Measurements from ENCODE around the gene CCM2.
"Not testable (repeated sequence)": the region's sequence is repeated elsewhere in the genome, so short reads cannot be mapped to it uniquely, and the experiment has no call there.

Gene CCM2

GRCh38 chr7:45107356-45107755 lies 107.4 kb downstream of the CCM2 start:
- DNase-seq, result no peak

GRCh38 chr7:45108863-45109262 lies 108.9 kb downstream of the CCM2 start:
- no peak for DNase-seq

GRCh38 chr7:45111298-45112223 lies 111.6 kb downstream of the CCM2 start, which contains the start of gene TBRG4:
TSS of gene TBRG4 (minus strand) at chr7:45111697. CDS start at chr7:45109237, 2,460 bp downstream.
- peak; percentile 96 for DNase-seq

DNA sequence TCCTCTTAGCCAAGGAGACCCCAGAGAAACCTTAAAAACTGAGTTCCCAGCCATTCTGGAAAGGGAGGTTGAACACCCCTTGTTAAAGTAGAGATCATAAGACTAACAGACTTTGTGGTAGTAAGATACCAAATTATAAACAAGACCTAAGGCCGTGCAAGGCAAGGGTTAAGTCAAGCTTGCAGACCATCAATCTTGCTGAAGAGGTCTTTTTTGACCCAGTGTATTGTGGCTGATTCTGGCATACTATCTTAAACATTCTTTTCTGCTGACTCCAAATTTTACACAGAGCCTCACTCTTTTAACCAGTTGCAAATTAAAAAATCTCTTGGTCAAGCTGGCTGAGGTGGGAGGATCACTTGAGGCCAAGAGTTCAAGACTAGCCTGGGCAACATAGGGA lies 112.6 kb downstream of the CCM2 start:
- no peak for DNase-seq

DNA sequence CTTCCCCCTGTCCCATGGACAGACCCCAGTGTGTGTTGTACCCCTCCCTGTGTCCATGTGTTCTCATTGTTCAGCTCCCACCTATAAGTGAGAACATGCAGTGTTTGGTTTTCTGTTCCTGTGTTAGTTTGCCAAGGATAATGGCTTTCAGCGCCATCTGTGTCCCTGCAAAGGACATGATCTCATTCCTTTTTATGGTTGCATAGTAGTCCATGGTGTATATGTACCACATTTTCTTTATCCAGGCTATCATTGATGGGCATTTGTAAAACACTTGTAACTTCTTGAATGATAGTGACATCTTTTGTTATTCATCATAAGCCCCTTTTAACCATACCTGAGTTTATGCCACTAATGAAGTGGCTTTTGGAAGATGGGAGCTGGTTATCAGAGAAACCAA lies 114.3 kb downstream of the CCM2 start:
- not testable (repeated sequence) for DNase-seq

DNA sequence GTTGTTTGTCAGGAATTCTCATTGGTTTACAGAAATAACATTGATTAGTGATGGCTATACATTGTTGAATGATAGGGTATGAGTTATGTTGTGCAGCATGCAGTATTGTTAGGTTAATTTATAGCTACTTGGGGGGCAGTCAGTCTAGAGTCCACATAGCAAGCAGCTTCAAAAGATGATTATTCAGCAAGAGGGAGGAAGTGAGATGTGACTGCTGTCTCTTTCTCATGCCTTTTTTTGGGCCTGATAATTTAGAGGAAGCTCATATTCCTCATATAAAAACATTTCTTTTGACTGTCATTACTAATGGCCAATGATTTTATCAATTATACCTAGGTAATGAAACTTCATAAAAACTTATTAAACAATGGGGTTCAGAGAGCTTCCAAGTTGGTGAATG lies 114.9 kb downstream of the CCM2 start:
- no peak for DNase-seq

- no peak for DNase-seq
Observed at GRCh38 chr7:45116048-45116447, 116.0 kb downstream of the CCM2 start.

GRCh38 chr7:45117582-45117981 lies 117.6 kb downstream of the CCM2 start:
- no peak for DNase-seq

DNA sequence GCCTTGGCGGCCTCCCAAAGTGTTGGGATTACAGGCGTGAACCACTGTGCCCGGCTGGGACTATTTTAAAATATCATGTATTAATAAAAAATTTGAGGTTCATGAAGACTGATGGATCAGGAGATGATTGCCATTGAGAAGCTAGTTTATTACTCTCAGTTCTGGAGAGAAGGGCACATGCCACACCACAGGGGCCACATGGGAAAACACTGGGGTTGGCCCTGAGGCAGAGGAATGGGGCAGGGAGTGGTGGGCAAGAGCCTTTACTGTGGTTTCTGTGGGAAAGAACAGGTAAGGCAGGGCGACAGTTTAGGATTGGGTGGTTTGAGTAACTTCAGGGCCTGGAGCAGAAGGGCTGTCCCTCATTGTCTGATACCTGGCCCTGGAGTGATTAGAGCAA lies 118.3 kb downstream of the CCM2 start:
- no peak for DNase-seq

GRCh38 chr7:45118889-45119331 lies 118.9 kb downstream of the CCM2 start:
- DNase-seq, result no peak

DNA sequence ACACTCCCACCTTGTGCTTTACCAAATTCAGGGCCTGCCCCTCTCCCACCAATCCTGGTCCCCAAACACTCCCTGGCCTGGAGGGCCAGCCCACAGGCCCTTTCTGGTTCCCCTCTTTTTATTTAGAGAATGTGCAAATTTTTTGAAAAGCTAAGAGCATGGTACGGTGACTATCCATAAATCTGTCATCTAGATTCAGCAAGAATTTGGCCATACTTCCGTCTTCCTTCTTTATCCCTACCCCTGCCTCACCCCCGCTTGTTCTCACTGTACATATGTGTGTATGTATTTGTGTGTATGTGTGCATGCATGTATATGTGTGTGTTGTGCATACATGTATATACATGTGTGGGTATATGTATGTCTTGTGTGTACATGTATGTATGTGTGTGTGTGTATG lies 119.5 kb downstream of the CCM2 start:
- DNase-seq, result no peak

DNA sequence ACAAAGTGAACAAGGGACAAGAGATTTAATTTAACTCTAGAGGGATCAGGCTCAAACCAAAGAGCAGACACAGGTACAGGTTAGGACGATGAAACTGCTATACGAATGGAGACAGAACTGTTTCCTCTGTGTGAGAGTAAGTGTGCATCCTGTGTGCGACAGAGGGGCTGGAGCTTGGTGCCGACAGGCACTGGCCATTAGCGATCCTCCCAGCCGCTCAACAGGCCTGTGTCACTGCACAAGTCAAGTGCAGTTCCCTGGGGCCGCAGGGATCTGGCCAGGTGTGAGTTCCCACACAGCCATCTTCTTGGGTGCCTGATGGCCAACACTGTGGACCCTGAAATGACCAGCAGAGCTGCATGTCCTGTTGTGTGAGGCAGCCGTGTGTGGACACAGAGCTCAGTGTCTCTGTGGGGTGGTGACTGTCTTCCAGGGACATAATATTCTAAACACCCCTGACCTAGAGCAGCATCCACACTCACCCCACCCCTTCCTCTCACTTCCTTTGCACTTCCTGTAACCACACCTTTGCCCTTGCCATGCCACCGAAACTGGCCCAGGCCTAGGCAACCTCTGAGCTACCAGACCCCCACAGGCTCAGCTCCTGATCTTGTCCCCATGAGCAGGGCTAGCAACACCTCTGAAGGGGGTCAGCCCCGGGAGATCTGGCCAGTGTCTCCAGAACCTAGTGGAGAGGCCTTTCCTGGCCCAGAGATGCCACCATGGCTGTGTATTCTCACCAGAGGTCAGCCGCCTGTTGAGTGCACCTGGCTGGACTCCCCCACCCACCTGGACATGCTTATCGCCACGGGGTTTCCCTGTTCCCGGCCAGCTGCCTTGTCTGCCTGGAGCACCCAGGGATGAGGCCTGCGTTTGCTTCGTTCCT lies 123.2 kb downstream of the CCM2 start:
- DNase-seq, result no peak

DNA sequence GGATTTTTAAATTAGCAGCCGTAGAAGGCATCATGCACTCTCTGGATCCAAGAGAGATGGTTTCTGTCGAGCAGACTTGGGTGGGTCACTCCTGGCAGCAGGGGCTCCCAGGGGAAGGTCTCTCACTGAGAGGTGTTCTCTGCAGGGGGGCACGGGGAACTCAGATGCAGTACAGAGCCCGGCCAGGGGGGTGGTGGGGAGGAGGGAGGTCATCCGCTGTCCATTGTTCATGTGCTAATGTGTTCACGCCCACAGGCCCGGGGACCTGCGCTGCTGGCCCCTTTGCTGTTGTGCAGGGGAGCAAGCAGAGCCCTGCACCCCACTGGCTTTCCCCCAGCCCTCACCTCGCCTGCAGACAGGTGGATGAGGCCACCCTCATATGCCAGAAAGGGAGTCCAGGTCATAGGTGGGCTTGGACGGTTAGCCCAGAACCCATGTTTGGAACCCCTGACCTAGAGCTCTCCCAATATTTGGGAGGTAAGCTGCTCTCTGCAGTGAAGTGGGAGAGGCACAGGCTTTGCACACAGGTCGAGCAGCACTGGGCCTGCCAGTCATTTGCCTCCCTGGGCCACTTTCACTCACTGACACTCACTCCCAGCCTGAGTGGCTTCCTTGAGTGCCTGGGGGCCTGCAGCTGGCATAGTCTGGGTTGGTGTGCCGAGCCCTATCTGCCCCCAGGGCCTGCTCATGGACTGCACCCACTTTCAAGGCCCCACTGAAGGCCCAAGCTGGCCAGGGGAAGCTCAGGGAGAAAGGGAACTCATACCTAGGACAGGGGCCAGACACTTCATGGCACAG lies 124.1 kb downstream of the CCM2 start:
- no peak for DNase-seq

- no peak for DNase-seq
Observed at GRCh38 chr7:45125193-45125904, 125.3 kb downstream of the CCM2 start.

Data from activated CD4-positive, alpha-beta T cell treated with anti-CD3 and anti-CD28 coated beads, Interleukin-10, Interleukin-2, amounts not matched to agents 100 ng/mL and 50 ng/mL, durations not matched to agents 16 hours and 8 hours (primary cell).